Subcutaneous abdominal adipose tissue (tissue), 5 donors: ENCODE results near the gene DPCD.

Experiments
- H3K27ac ChIP-seq: one replicate; pipeline ENCODE4 v1.7.0; 2013; ENCODE audit warnings: low read depth, mild to moderate bottlenecking, inconsistent platforms, low read length, moderate library complexity
- H3K27me3 ChIP-seq, 5 donors: one replicate each; pipeline ENCODE4 v1.7.0; 2013; ENCODE audit warnings: low read length in 5 of 5, inconsistent platforms in 1 of 5; ENCODE audit not compliant: control insufficient read depth in 5 of 5, insufficient read depth in 4 of 5
- H3K36me3 ChIP-seq, 5 donors: one replicate each; pipeline ENCODE4 v1.7.0; 2013; ENCODE audit warnings: low read length in 5 of 5; ENCODE audit not compliant: control insufficient read depth in 5 of 5, insufficient read depth in 5 of 5
- H3K4me1 ChIP-seq, 5 donors: one replicate each; pipeline ENCODE4 v1.7.0; 2013; ENCODE audit warnings: low read length in 5 of 5, mild to moderate bottlenecking in 3 of 5, moderate library complexity in 1 of 5; ENCODE audit not compliant: control insufficient read depth in 5 of 5, insufficient read depth in 5 of 5
- H3K4me3 ChIP-seq, 5 donors: one replicate each; pipeline ENCODE4 v1.7.0; 2013; ENCODE audit warnings: low read length in 5 of 5, low read depth in 1 of 5
- H3K9ac ChIP-seq, 5 donors: one replicate each; pipeline ENCODE4 v1.7.0; 2013; ENCODE audit warnings: low read length in 5 of 5, mild to moderate bottlenecking in 4 of 5, moderate library complexity in 3 of 5
- H3K9me3 ChIP-seq, 5 donors: one replicate each; pipeline ENCODE4 v1.7.0; 2013; ENCODE audit warnings: low read length in 5 of 5; ENCODE audit not compliant: control insufficient read depth in 5 of 5
- donor health status: healthy.
- donor health status: healthy.
- donor health status: healthy.
- donor health status: healthy.
- donor health status: healthy.

DPCD gene

DNA sequence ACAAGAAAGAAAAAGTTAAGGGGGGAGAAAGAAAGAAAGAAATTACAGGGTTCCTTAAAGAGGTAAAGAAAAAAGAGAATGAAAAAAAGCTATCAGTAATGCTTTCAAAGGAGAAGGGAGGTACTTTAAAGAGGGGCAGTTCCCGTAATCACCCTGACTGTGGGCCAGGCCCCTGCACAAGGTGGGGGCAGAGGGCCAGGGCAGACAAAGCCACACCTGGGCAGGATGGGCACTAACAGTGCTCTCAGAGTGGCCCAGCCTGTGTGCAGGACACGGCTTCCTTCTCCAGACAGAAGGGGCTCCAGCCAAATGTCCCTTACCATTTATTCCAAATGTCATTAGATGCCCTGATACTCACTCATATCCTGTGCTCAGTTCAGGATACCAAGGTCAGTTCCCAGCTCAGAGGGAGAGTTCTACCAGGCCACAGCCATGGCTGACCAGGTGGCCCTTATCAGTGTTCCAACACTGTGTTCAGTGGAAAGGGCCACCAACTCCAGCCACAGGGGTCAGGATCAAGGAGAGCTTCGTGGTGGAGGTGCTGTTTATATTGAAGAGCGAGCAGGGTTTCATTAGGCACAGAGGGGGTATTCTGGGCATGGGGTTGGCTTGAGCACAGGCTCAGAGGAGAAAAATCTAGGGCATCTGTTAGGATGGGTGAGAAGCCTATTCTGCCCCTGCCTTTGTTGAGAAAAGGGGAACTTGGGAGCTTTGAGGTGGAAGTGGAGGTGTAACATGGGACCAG is 29.9 kb downstream of the DPCD start:
- H3K4me1 ChIP-seq: peaks cover 0 to 3% (median 0%) of the 10 kb centered on the region in 5 donors
- H3K4me3 ChIP-seq: no peak overlapping the region
- H3K36me3 ChIP-seq: peaks cover 4 to 61% (median 37%) of the 10 kb centered on the region in 5 donors
- H3K9me3 ChIP-seq: no peaks in the 10 kb centered on the region
- H3K27me3 ChIP-seq: no peaks in the 10 kb centered on the region
- H3K9ac ChIP-seq: no peak overlapping the region
- H3K27ac ChIP-seq: no peak overlapping the region

DNA sequence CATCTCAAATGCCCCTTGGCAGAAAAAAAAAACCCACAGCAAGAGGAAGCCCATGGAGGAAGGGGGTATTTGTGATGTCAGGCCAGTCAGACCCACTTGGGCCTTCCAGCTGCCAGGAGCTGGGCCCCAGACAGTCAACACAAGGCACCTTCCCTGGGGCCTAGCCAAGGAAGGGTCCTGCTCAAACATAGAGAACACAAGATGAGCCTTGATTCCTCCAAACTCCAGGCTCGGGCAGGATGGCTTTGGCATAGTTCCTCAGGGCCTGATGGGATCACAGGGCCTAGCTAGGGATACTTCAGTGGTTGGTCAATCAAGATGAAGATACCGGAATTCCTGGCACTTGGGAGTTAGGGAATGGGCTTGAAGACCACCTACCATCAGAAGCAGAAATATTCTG is 30.8 kb downstream of the DPCD start:
- H3K9me3 ChIP-seq: no peaks in the 10 kb centered on the region
- no peak overlapping the region for H3K9ac ChIP-seq
- H3K4me3 ChIP-seq: no peak overlapping the region
- H3K4me1 ChIP-seq: peaks cover 0 to 3% (median 0%) of the 10 kb centered on the region in 5 donors
- H3K27me3 ChIP-seq: no peaks in the 10 kb centered on the region
- peaks cover 10 to 61% (median 44%) of the 10 kb centered on the region in 5 donors for H3K36me3 ChIP-seq
- no peak overlapping the region for H3K27ac ChIP-seq

DNA sequence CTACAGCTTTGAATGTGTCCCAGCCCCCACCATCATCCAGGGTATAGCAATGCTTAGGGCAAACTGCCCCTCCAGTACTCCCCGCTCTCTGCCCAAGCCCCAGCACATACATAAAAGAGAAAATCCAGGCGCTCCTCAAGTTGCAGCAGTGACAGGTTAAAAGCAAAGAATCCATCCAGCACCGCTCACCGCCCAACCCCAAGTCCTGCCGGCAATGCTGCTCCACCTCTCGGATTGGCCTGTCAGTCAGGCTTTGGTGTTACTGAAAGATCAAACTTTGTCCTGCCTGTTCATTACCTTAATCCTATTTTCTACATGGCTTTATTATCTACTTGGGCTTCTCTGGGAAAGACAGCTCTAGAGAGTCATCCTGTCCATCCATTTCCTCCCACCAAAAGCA is 31.9 kb downstream of the DPCD start:
- Histone ChIP-seq H3K36me3 (peaks cover 10 to 70% (median 49%) of the 10 kb centered on the region in 5 donors), H3K9me3 (no peaks in the 10 kb centered on the region), H3K27me3 (no peaks in the 10 kb centered on the region), H3K4me1 (peaks cover 0 to 9% (median 0%) of the 10 kb centered on the region in 5 donors), H3K4me3 (no peak overlapping the region), H3K27ac (no peak overlapping the region), H3K9ac (no peak overlapping the region)

DNA sequence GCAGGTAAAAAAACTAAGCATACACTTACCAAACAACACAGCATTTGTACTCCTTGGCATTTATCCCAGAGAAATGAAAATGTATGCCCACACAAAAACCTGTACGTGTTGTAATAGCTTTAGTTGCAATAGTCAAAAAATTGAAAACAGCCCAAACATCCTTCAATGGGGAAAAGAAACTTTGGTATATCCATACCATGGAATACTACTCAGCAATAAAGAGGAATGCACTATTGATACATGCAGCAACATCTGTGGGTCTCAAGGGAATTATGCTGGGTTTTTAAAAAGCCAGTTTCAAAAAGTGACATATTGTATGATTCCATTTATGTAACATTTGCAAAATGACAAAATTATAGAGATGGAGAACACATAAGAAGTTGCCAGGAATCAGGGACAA is 35.4 kb downstream of the DPCD start:
- Histone ChIP-seq H3K27me3 (no peaks in the 10 kb centered on the region), H3K27ac (no peak overlapping the region), H3K4me3 (no peak overlapping the region), H3K9me3 (no peaks in the 10 kb centered on the region), H3K9ac (no peak overlapping the region), H3K4me1 (peaks cover 0 to 11% (median 0%) of the 10 kb centered on the region in 5 donors), H3K36me3 (peaks cover 10 to 61% (median 29%) of the 10 kb centered on the region in 5 donors)

DNA sequence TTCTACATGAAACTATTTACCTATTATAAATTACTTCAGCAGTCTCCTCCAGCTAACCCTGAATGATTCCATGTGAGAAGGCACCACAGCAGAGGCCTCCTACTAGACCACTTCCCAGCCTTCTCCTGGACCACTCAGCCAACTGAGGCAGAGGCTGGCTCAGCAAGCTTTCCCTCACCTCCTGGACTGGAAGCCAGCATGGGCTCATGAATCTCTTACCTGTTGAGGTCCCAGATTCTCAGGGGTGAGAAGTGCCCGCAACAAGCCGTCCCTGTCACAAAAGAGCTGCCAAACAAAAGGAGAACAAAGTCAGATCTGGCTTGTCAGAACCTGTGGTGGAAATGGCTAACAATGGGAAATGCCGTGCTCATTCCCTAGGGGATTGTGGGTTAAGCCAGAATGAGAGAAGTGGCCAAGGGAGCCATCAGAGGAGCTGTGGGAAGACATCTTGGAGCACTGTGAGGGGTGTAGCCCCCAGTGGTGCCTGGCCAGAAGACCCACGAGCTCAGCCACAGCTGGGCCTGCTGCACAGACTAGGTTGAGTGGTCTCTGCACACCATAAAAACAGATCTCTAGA is 36.5 kb downstream of the DPCD start:
- Histone ChIP-seq H3K4me1 (peaks cover 0 to 11% (median 0%) of the 10 kb centered on the region in 5 donors), H3K27me3 (no peaks in the 10 kb centered on the region), H3K27ac (no peak overlapping the region), H3K9me3 (no peaks in the 10 kb centered on the region), H3K36me3 (peaks cover 10 to 59% (median 25%) of the 10 kb centered on the region in 5 donors), H3K4me3 (no peak overlapping the region), H3K9ac (peak overlapping the region in 1 of 5 donors; percentile 5)

DNA sequence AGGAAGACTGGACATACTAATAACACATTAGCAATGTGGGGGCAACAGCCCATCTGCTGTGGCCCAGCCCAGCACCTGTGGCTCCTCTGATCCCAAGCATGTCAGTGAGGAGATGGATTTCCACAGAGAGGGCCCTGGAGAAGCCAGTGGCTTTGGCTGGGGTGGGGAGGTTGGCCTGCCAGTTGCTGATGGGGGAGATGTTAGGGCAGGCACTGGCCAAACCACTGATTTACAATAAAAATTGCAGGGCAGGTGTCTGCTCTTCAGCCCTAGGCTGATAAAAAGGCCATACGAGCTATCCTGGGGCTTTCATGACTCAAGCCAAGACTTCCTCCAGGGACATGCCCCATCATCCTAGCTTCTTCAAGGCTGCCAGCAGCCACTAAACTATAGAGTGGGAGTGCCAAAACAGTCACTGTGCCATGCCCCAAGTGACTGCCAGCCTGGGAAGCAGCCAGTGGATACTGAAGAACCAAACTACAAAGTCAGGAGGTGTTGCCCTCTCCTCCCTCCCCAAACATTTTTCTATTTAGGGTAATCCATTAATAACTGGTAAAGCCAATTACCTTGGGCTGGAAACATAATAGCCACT is 37.8 kb downstream of the DPCD start:
- H3K36me3 ChIP-seq: peaks cover 10 to 55% (median 21%) of the 10 kb centered on the region in 5 donors
- no peak overlapping the region for H3K4me3 ChIP-seq
- H3K9ac ChIP-seq: no peak overlapping the region
- no peaks in the 10 kb centered on the region for H3K9me3 ChIP-seq
- no peak overlapping the region for H3K27ac ChIP-seq
- peaks cover 0 to 11% (median 0%) of the 10 kb centered on the region in 5 donors for H3K4me1 ChIP-seq
- H3K27me3 ChIP-seq: no peaks in the 10 kb centered on the region

GRCh38 chr10:101629837-101630632 is 41.9 kb downstream of the DPCD start:
- H3K27ac ChIP-seq: no peak overlapping the region
- H3K4me1 ChIP-seq: peaks cover 0 to 3% (median 0%) of the 10 kb centered on the region in 5 donors
- H3K27me3 ChIP-seq: no peaks in the 10 kb centered on the region
- H3K4me3 ChIP-seq: no peak overlapping the region
- no peaks in the 10 kb centered on the region for H3K9me3 ChIP-seq
- no peak overlapping the region for H3K9ac ChIP-seq
- peaks cover 0 to 37% (median 8%) of the 10 kb centered on the region in 5 donors for H3K36me3 ChIP-seq

DNA sequence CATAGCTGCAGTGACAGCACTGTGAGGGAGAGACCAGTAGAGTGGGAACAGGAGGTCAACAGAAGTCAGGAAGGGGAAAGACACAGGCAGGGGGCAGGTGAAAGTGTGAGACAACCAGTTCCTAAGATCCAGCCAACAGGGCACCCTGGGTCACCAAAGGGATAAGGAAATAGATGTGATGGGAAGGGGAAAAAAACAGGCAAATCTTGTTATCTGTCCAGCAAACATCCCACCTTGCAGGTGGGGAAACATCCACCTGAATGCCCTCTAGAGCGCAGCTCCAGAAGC is 42.5 kb downstream of the DPCD start:
- Histone ChIP-seq H3K27ac (no peak overlapping the region), H3K9ac (no peak overlapping the region), H3K36me3 (peaks cover 0 to 33% (median 8%) of the 10 kb centered on the region in 5 donors), H3K4me1 (no peaks in the 10 kb centered on the region), H3K27me3 (no peaks in the 10 kb centered on the region), H3K9me3 (no peaks in the 10 kb centered on the region), H3K4me3 (no peak overlapping the region)

GRCh38 chr10:101631821-101632475 is 43.8 kb downstream of the DPCD start:
- peaks cover 0 to 32% (median 8%) of the 10 kb centered on the region in 5 donors for H3K36me3 ChIP-seq

More at GRCh38 chr10:101631821-101632475, 43.8 kb downstream of the DPCD start:
- H3K9ac ChIP-seq: no peak overlapping the region
- no peaks in the 10 kb centered on the region for H3K9me3 ChIP-seq
- no peak overlapping the region for H3K4me3 ChIP-seq
- H3K27me3 ChIP-seq: no peaks in the 10 kb centered on the region
- H3K27ac ChIP-seq: no peak overlapping the region
- H3K4me1 ChIP-seq: no peaks in the 10 kb centered on the region
